HTERT RPE-1 (cell line): ENCODE results near the gene NTRK2.

Source experiments
- in situ Hi-C: fragments of 300-500 bp; cut with MboI; formaldehyde crosslinking; loops from 4 replicates; pipeline ENCODE4 v1.14.3; 2020; ENCODE audit warnings: low sequenced_read_pairs

NTRK2 gene

GRCh38 chr9:84681516-84682285 lies 12.2 kb downstream of the NTRK2 start:
- in situ Hi-C loops, result no loop called here

DNA sequence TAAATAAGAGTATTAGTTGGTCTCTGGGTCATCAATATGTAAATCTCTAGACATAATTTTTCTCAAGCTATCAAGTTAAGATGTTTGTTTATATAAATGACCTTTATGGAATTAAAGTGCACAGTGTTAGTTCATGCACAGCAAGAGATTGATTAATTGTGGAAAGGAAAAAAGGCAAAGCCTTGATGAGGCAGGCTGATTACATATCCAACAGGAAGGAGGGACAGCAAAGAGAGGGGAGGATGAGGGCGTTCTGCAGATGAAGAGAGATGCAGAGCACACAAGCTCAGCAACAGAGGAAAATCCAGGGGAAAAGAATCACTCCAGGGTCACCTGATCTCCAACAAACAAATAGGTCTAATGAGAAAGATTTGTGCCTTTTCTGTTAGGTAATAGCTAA lies 16.5 kb downstream of the NTRK2 start:
- in situ Hi-C loops, result no loop called here

- in situ Hi-C loops, result no loop called here
These were observed 19.4 kb downstream of the NTRK2 start for GRCh38 chr9:84688956-84689355.

DNA sequence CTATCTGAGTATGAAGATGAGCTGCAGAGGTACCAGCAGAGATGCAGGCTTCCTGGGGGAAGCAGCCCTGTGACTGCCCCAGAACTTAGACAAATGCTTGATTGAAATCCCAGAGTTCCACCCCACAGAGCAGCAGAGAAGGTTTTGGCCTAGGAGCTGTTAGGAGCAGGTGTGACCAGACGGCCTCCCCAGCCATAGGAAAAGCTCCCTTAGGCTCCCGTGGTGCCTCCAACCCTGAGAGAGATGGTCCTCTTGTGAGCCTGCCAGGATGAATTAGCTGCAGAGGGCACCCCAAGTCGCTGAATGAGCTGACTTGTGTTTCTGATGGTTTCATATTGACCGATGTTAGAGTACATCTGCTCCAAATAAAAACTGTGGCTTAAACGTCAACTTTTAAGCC lies 22.1 kb downstream of the NTRK2 start:
- in situ Hi-C loops, result no loop called here

DNA sequence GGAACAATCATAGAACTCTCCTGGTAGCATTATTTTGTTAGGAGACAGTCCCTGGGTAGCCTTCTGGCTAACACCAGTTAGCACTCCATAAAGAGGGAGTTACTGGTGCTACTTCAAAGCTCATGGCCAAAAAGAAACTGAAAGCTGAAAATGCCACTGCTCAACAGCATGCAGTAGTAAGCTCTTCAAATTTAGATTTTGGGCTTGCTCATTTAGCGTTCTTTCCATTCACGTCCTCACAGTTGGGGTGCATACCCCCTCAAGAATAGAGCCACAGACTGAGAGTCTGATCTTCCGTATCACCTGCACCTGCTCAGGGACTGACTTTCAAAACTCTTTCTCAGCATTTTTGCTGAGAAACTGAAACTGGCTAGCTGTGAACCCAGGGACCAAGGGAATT lies 24.7 kb downstream of the NTRK2 start:
- in situ Hi-C loops, result no loop called here

- in situ Hi-C loops, result no loop called here
These were observed 27.5 kb downstream of the NTRK2 start for GRCh38 chr9:84697042-84697441.

DNA sequence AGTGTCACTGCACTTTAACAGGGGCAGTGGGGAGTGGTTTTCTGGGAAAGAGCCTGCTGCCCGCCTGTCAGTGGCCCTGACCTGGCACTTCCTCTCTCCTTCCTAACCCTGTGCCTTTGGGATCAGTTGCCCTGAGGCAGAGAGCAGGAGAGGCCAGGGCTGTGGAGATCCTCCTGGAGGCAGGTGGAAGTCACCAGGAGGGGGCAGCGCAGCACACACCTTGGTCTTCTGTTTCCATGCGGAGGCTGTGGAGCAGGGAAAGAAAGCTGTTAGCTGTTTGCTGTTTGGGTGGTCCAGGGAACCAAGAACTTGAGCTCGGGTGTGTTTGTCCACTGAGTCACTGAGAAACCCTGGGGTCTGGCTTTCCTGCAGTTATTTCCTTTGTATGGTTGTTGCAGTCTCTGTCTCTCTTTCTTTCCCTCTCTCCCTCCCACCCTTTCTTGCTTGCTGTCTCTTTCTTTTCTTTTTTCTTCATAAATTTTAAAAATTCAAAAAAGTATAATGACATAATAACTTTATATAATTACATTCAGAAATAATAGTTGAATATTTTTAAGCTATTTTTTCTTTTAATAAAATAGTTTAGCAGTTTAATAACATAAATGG lies 28.1 kb downstream of the NTRK2 start:
- in situ Hi-C loops, result no loop called here

DNA sequence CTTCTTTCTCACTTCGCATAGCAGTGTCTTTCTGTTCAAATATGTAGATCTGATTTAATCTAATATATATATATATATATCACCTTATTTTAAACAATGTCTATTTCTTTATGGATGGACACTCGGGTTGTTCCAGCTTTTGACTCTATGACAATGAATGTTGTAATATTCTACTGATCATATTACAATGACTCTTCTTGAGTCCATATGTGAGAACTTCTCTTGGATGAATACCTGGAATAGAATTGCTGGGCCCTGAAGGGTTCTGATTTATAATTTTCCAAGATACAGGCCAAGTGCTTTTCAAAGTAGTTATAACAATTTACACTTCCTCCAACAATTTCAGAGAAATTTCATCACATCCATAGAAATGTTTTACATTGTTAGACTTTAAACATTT lies 28.8 kb downstream of the NTRK2 start:
- in situ Hi-C loops, result no loop called here

DNA sequence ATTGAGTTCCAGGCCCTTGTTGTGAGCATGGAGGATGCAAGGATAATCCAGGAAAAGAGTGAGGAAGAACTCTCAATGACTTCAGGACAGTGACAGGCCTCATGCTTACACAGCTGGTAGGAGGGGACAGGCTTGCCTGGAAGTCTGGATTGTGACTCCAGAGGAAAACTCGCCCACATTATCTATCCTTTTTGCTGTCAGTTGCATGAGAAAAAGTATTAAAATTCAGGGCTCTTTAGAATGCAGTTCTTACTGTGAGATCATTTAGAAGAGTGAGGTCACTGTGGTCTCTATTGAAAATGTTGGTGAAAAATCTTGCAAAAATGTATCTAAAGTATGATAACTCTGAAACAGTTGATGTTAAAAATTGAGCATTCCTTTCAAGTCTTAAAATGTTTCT lies 30.5 kb downstream of the NTRK2 start:
- in situ Hi-C loops, result no loop called here

- in situ Hi-C loops, result no loop called here
These were observed 32.3 kb downstream of the NTRK2 start for GRCh38 chr9:84701801-84702200.

DNA sequence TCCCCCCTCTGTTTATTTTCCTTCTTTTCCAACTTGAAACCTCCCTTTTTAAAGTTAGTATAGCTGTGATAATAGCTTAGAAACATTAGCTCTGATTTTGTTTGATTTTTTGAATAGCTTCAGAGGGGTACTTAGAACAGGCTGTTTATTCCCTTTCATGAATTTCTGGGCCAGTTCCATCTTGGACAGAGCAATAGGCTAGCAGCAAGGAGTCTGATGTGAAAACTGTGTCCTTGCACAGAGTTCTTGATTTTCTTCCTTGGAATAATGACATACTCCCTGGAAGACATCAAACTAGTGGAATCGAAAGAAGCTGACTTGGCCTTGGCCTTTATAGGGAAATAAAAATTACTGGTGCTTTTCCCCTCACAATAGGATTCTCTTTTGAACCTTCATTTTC lies 32.9 kb downstream of the NTRK2 start:
- in situ Hi-C loops, result no loop called here

DNA sequence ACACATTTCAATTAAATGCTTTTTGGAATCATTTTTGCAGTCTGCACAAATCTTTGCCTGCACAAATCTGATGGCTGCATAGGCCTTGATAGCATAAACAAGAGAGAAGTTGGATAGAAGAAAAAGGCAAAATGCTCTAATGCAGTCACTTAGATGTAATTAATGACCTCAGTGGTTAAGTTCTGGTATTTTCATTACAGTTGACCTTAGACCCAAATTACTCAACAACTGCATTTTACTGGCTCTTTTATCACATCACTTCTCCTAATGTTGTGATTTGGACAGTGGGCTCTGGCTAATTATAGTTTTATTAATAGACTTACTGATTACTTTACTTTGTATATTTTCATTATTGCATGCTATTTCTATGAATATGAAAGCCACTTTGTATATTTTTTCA lies 34.3 kb downstream of the NTRK2 start:
- in situ Hi-C loops, result no loop called here

DNA sequence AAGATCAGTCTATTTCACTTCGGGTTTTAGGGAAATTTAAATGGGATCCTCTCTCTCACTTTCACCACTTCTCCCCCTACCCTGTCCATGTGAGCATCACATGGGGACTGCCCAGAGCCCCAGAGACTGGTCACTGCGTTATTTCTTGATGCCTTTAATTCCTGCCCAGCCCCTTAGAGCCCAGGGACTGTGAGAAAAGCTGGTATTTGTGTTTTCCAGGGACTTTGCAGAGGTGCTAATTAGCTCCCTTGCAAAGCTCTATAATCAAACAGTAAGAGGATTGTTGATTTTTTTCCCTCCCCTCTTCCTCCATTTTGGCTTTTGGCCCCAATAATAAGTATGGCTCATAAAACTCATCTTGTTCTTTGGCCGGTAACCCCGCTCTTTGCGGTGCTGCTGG lies 35.6 kb downstream of the NTRK2 start:
- in situ Hi-C loops, result no loop called here

DNA sequence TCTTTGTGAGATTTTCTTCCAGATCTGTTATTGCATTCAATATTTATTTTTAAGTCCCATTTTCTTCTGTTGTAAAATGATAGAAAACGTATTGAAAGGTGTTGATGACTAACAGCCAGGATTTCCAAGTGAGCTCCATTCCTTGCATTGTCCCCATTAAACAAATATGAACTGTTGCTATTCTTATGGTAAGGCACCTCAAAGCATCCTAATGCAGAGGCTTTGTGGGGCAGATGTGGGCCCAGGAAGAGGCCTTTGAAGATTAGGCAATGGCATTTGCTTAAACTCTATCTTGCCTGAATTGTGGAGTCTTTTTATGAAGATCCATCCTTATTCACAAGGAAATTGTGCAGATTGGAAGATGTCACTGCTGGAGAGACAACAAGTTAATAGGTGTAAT lies 38.9 kb downstream of the NTRK2 start:
- in situ Hi-C loops, result no loop called here

GRCh38 chr9:84709056-84709455 lies 39.5 kb downstream of the NTRK2 start:
- in situ Hi-C loops, result no loop called here

DNA sequence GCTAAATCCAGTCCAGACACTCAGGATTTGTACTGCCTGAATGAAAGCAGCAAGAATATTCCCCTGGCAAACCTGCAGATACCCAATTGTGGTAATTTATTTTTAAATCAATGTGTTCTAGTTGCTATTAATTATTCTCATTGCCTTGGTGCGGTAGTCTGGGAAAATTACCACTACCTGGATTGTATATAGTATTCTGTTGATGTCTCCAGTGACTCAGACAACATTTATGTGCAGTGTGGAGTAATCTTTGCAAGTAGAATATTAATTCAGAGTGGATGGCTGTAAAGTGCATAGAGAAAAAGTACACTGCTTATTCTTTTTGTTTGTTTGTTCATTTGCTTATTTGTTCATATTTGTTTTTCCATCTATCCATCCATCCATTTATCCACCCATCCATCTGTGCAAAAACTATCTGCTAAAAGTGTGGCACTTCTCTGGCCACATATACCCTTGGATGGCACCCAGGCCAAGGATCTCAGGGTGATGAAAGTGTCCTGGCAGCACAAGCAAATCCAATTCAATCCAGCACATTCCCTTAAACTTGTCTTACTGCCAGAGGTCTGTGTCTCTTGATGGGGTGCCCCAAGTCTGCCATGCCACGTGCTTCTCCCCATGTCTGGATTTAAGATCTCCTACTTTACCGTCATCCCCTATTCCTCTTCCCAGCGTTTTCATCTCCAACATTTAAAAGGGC lies 41.3 kb downstream of the NTRK2 start:
- in situ Hi-C loops, result no loop called here

- in situ Hi-C loops, result no loop called here
These were observed 41.9 kb downstream of the NTRK2 start for GRCh38 chr9:84711398-84711777.

- in situ Hi-C loops, result no loop called here
These were observed 42.4 kb downstream of the NTRK2 start for GRCh38 chr9:84711936-84712335.

DNA sequence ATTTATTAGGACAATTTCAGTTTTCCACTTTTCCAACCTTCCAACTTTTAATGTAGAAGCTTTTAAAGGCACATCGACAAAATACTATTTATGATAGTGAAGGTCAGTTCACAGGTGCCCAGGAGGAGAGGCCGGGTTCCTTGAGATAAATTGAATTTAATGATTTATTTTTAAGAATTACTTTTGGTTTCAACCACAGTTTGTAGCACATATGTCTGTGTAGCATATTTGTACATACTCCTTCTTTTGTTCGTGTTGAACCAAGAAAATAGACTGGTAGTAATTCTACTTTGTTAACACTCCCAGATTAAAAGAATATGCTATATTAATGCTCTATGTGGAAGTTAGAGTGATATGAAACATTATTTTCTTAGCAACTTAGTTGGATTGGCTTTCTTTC lies 46.7 kb downstream of the NTRK2 start:
- in situ Hi-C loops, result no loop called here

DNA sequence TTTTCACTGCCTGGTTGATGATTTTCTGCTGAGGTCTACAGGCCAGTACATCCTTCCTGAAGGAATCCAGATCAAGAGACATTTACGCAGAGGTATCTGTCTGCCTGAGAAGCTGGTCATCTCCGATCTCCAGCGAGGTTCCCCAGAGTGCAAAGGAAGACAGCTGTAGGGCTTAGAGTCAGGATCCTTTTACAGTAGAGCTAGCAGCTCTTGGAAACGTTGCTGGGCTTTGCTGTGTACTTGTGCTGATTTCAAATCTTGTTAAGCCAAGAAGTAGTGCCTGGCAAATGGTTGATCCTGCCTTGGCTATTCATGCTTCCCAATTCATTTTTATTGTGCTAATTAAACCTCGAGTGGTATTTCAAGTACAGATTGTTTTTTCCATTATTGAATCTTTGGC lies 48.9 kb downstream of the NTRK2 start:
- in situ Hi-C loops, result no loop called here

GRCh38 chr9:84722388-84722989 lies 53.0 kb downstream of the NTRK2 start:
- in situ Hi-C loops, result no loop called here

GRCh38 chr9:84723426-84723825 lies 53.9 kb downstream of the NTRK2 start:
- in situ Hi-C loops, result no loop called here
